Loucy (cell line): Measurements from ENCODE around the gene HYOU1.

Experiments
- EZH2phosphoT487 ChIP-seq: fragments of 200-600 bp; IDR thresholded peaks from 2 replicates; pipeline ENCODE4 v1.6.1; 2018; ENCODE audit warnings: antibody characterized with exemption, mild to moderate bottlenecking, moderate library complexity, borderline replicate concordance
- TF ChIP-seq, protein P1 (sequence below): fragments of 200-600 bp; sonication (generic); conservative IDR thresholded peaks from 2 replicates; pipeline ENCODE4 v1.5.1; 2014; ENCODE audit warnings: mild to moderate bottlenecking, antibody characterized with exemption, low read length

DNA sequence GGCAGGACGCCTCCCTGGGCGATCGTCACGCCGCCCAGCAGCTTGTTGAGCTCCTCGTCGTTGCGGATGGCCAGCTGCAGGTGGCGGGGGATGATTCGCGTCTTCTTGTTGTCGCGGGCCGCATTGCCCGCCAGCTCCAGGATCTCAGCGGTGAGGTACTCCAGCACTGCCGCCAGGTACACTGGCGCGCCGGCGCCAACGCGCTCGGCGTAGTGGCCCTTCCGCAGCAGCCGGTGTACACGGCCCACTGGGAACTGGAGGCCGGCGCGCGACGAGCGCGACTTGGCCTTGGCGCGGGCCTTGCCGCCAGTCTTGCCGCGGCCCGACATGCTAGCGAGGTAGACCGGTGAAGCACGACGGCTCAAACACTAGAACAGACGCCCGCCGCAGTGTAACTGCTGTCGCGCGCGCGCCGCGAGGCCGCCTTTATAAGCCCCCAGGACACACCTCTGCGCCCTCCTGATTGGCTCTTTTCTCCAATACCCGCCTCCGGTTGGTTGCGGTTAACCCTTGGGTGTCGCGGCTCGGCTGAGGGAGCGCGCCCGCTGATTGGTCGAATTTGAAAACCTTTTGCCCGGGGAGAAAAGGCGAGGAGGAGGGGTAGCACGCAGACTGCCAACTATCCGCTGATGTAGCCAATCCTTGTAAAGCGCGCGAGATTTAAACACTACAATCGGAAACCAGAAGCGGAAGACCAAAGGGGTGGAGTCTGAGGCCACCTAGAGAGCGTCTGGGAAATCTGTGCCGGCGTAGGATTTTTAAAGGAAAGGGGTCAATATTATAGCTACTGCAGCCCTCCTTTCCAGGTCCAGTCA lies 38.3 kb upstream of the HYOU1 start:
- TF ChIP-seq, protein P1, sequence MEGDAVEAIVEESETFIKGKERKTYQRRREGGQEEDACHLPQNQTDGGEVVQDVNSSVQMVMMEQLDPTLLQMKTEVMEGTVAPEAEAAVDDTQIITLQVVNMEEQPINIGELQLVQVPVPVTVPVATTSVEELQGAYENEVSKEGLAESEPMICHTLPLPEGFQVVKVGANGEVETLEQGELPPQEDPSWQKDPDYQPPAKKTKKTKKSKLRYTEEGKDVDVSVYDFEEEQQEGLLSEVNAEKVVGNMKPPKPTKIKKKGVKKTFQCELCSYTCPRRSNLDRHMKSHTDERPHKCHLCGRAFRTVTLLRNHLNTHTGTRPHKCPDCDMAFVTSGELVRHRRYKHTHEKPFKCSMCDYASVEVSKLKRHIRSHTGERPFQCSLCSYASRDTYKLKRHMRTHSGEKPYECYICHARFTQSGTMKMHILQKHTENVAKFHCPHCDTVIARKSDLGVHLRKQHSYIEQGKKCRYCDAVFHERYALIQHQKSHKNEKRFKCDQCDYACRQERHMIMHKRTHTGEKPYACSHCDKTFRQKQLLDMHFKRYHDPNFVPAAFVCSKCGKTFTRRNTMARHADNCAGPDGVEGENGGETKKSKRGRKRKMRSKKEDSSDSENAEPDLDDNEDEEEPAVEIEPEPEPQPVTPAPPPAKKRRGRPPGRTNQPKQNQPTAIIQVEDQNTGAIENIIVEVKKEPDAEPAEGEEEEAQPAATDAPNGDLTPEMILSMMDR, result 0 out of 2 replicates have a peak, but pooled peaks have one; percentile 11
- no peak for TF ChIP-seq EZH2phosphoT487
